ENCODE measurements around the gene ANKRD28.

GRCh38 chr3:15659254-15659975 lies 138.4 kb downstream of the ANKRD28 start:
- no peak for TF ChIP-seq CTCF (IDR thresholded peaks at IDR 0.05)
- TF ChIP-seq EP300 (IDR thresholded peaks at IDR 0.05) = no peak
- no peak for TF ChIP-seq POLR2A (IDR thresholded peaks at IDR 0.05)

Measured in ovary (tissue), 3 donors.